ENCODE data around the gene SNAPC1. TPM values are rescaled to one million over a fixed set of nuclear protein-coding genes. Genes with fewer than 3 reads are reported as not detected.

SNAPC1 gene
- total and polyA plus RNA-seq, 9 of the 15 experiments (the other 6 are each of a cell fraction or from before 2014, with no cell fraction given) = 3.7 to 9.0 (median 7.9) TPM

- TF ChIP-seq, protein P1, sequence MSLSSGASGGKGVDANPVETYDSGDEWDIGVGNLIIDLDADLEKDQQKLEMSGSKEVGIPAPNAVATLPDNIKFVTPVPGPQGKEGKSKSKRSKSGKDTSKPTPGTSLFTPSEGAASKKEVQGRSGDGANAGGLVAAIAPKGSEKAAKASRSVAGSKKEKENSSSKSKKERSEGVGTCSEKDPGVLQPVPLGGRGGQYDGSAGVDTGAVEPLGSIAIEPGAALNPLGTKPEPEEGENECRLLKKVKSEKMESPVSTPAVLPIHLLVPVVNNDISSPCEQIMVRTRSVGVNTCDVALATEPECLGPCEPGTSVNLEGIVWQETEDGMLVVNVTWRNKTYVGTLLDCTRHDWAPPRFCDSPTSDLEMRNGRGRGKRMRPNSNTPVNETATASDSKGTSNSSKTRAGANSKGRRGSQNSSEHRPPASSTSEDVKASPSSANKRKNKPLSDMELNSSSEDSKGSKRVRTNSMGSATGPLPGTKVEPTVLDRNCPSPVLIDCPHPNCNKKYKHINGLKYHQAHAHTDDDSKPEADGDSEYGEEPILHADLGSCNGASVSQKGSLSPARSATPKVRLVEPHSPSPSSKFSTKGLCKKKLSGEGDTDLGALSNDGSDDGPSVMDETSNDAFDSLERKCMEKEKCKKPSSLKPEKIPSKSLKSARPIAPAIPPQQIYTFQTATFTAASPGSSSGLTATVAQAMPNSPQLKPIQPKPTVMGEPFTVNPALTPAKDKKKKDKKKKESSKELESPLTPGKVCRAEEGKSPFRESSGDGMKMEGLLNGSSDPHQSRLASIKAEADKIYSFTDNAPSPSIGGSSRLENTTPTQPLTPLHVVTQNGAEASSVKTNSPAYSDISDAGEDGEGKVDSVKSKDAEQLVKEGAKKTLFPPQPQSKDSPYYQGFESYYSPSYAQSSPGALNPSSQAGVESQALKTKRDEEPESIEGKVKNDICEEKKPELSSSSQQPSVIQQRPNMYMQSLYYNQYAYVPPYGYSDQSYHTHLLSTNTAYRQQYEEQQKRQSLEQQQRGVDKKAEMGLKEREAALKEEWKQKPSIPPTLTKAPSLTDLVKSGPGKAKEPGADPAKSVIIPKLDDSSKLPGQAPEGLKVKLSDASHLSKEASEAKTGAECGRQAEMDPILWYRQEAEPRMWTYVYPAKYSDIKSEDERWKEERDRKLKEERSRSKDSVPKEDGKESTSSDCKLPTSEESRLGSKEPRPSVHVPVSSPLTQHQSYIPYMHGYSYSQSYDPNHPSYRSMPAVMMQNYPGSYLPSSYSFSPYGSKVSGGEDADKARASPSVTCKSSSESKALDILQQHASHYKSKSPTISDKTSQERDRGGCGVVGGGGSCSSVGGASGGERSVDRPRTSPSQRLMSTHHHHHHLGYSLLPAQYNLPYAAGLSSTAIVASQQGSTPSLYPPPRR (CRISPR knock-in tag; IDR thresholded peaks at IDR 0.05; ENCODE audit: borderline replicate concordance) = no peak
- TF ChIP-seq MYNN (IDR thresholded peaks at IDR 0.05) (no peak), MYNN (CRISPR knock-in tag; IDR thresholded peaks at IDR 0.05) (no peak), DLX4 (CRISPR knock-in tag; IDR thresholded peaks at IDR 0.05) (no peak), ZFX (CRISPR knock-in tag; IDR thresholded peaks at IDR 0.05) (peak; percentile 53; the same call in 1 of the 2 replicates), CCNT2 (IDR thresholded peaks at IDR 0.05; ENCODE audit: borderline replicate concordance, extremely low read depth, insufficient read length, low read depth, low read length) (peak; percentile 77), ETV5 (CRISPR knock-in tag; IDR thresholded peaks at IDR 0.05; ENCODE audit: low read depth) (no peak), STAG1 (CRISPR knock-in tag; IDR thresholded peaks at IDR 0.05; ENCODE audit: borderline replicate concordance) (no peak), PHF20 (IDR thresholded peaks at IDR 0.05; ENCODE audit: partially characterized antibody) (no peak), TEAD2 (tag; IDR thresholded peaks at IDR 0.05) (no peak), BRD9 (IDR thresholded peaks at IDR 0.05; ENCODE audit: low read depth, partially characterized antibody) (no peak), SNRNP70 (optimal IDR thresholded peaks at IDR 0.05; ENCODE audit: low read depth, low read length) (no peak), ESRRA (IDR thresholded peaks at IDR 0.05; ENCODE audit: borderline replicate concordance, low read depth) (0 out of 2 replicates have a peak, but pooled peaks have one; percentile 32), ZNF23 (CRISPR knock-in tag; IDR thresholded peaks at IDR 0.05) (no peak), ZNF445 (CRISPR knock-in tag; IDR thresholded peaks at IDR 0.05; ENCODE audit: low read depth) (no peak), HMG20B (CRISPR knock-in tag; IDR thresholded peaks at IDR 0.05) (no peak), ZNF75A (CRISPR knock-in tag; IDR thresholded peaks at IDR 0.05) (no peak), CSDE1 (IDR thresholded peaks at IDR 0.05) (no peak), SRF (CRISPR knock-in tag; IDR thresholded peaks at IDR 0.05) (no peak), SIN3A (IDR thresholded peaks at IDR 0.05; ENCODE audit: borderline replicate concordance in 2 of 2, control insufficient read depth in 1 of 2, low read depth in 2 of 2, low read length in 2 of 2) (peak in 1 of 2 experiments; percentile 35; a peak in 1 of 4 replicates)
- TF ChIP-seq, protein P2, sequence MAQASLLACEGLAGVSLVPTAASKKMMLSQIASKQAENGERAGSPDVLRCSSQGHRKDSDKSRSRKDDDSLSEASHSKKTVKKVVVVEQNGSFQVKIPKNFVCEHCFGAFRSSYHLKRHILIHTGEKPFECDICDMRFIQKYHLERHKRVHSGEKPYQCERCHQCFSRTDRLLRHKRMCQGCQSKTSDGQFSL (CRISPR knock-in tag; IDR thresholded peaks at IDR 0.05) = no peak
- TF ChIP-seq, protein P2 (tag; IDR thresholded peaks at IDR 0.05) = peak in 1 of 2 experiments; percentile 75; a peak in 2 of 4 replicates
Measured at GRCh38 chr14:61750708-61751474, 11.3 kb upstream of the SNAPC1 start (continued).

Measured in K562 (cell line).